Panc1 (cell line): ENCODE measurements around the gene EXD3.

ENCODE experiments used
- CTCF ChIP-seq: fragments of 450-650 bp; IDR thresholded peaks from 2 replicates; pipeline ENCODE4 v1.5.1; 2017; ENCODE audit warnings: mild to moderate bottlenecking
- SIN3A ChIP-seq: IDR thresholded peaks from 2 replicates; pipeline ENCODE4 v1.6.1; 2012; ENCODE audit warnings: low read depth, mild to moderate bottlenecking, low read length, moderate library complexity, borderline replicate concordance; ENCODE audit not compliant: insufficient read depth
- TCF7L2 ChIP-seq: IDR thresholded peaks from 2 replicates; pipeline ENCODE4 v1.6.1; 2011; ENCODE audit warnings: mild to moderate bottlenecking, low read depth, low read length, inconsistent platforms

GRCh38 chr9:137390553-137391410 lies 32.2 kb downstream of the EXD3 start:
- TF ChIP-seq SIN3A (no peak), CTCF (no peak), TCF7L2 (no peak)
